ENCODE results near the gene DAPK1.
A peak's percentile ranks its signal among the peaks of the same experiment; 100 is the strongest.

Gene DAPK1

DNA sequence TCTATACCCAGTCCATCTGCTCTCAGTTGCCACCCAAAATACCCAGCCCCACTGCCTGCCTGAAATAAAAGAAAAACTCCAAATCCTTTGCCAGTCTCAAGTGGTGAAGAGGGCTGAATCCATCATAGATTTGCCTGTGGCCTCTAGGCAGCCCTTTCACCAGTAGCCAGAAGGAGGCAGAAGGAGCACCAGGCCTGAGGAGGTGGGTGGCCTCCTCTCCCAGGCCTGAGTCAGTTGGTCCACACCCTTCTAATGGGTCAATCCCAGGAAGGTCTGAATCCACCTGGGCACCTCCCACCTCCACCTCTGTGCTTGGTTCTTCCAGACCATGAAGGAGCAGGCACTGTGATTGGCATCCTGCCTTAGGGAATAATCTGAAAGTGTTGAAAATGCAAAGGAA is 97.0 kb downstream of the DAPK1 start:
- intact Hi-C loops (cut with DNase I; ENCODE audit: low total_unique reads), result no loop called here
- H3K4me3 ChIP-seq, result no peak overlapping the region
- no peaks in the 10 kb centered on the region for H3K36me3 ChIP-seq
- no peak for DNase-seq
- H3K27ac ChIP-seq, result no peak overlapping the region
- H3K9me3 ChIP-seq, result no peaks in the 10 kb centered on the region
- TF ChIP-seq, protein P1, sequence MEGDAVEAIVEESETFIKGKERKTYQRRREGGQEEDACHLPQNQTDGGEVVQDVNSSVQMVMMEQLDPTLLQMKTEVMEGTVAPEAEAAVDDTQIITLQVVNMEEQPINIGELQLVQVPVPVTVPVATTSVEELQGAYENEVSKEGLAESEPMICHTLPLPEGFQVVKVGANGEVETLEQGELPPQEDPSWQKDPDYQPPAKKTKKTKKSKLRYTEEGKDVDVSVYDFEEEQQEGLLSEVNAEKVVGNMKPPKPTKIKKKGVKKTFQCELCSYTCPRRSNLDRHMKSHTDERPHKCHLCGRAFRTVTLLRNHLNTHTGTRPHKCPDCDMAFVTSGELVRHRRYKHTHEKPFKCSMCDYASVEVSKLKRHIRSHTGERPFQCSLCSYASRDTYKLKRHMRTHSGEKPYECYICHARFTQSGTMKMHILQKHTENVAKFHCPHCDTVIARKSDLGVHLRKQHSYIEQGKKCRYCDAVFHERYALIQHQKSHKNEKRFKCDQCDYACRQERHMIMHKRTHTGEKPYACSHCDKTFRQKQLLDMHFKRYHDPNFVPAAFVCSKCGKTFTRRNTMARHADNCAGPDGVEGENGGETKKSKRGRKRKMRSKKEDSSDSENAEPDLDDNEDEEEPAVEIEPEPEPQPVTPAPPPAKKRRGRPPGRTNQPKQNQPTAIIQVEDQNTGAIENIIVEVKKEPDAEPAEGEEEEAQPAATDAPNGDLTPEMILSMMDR (IDR thresholded peaks at IDR 0.05), result no peak
- no peaks in the 10 kb centered on the region for H3K27me3 ChIP-seq
- H3K4me1 ChIP-seq, result peaks cover 0 to 15% (median 3%) of the 10 kb centered on the region in 4 donors

DNA sequence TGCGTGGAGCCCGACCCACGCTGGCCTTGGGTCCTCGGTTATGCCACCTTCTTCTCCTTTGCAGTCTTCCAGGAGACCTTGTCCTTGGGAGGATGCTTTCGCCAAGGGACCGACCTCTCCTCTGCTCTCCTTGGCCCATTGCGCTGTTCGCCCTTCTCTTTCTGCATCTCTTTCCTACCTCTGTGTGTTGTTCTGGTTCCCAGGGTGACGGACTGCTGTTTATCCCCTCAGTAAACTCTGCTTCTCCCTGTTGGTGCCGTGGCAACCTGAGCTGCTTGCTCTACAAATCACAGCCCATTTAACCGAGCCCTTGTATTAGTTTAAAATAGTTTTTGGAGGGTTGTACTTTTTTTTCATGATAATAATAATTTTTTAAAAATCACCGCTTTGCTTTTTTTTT is 97.9 kb downstream of the DAPK1 start:
- Histone ChIP-seq H3K9me3 (no peaks in the 10 kb centered on the region), H3K27ac (no peak overlapping the region), H3K27me3 (no peaks in the 10 kb centered on the region), H3K4me3 (no peak overlapping the region), H3K36me3 (no peaks in the 10 kb centered on the region), H3K4me1 (peaks cover 0 to 21% (median 3%) of the 10 kb centered on the region in 4 donors)
- TF ChIP-seq, protein P1 (IDR thresholded peaks at IDR 0.05), result no peak
- no peak for DNase-seq
- intact Hi-C loops (cut with DNase I; ENCODE audit: low total_unique reads), result no loop called here

DNA sequence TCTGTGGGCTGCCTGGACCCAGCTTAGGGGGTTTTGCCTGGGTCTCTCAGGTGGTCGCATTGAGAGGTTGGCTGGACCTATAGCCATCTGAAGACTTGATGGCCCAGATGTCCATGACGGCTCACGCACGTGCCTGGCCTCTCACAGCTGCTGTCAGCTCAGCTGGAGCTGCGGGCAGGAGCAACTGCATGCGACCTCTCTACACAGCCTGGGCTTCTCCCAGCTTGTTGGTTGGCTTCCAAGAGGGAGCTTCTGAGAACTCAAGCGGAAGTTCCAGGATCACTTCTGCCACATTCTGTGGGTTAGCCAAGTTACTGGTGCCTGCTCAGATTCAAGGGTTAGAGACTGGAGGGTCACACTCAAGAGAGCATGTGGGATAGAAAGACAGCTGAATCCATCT is 99.2 kb downstream of the DAPK1 start:
- Histone ChIP-seq H3K27ac (no peak overlapping the region), H3K9me3 (no peaks in the 10 kb centered on the region), H3K36me3 (no peaks in the 10 kb centered on the region), H3K4me3 (no peak overlapping the region), H3K27me3 (no peaks in the 10 kb centered on the region), H3K4me1 (peaks cover 0 to 21% (median 3%) of the 10 kb centered on the region in 4 donors)
- intact Hi-C loops (cut with DNase I; ENCODE audit: low total_unique reads), result no loop called here
- peak; percentile 52 to 67 for DNase-seq
- TF ChIP-seq, protein P1 (IDR thresholded peaks at IDR 0.05), result no peak

DNA sequence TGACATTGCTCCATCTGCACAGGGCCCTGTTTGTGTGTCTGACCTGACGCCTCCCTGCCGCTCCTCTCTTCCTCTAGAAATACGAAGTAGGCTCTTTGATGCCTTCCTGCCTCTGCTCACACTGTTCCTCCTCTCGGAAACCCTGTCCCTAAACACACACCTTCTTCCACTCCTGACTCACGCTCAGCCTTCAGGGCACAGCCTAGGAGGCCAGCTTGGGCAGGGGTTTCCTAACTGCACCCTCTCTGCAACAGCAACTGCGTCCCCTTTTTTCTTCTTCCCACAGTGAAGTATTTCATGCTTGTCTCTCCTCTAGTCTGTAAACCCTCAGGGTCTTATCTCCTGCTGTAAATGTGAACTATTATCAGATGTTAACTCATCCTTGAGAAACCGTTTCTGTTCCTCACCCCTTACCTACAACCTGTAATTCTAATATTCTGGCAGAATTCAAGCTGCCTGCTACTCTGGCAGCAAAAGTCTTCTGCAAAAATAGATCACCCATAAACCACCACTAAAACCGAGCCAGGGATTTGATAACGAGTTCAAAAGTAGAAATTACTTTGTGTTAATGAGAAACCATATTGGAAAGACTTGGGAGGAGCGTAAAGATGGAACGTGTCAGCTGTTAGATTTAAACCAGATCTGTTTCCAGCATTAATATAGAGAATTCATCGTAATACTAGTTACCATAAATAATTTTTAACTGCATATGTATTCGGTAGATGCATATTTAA is 100.2 kb downstream of the DAPK1 start:
- Histone ChIP-seq H3K27ac (no peak overlapping the region), H3K4me3 (no peak overlapping the region), H3K9me3 (no peaks in the 10 kb centered on the region), H3K27me3 (no peaks in the 10 kb centered on the region), H3K36me3 (no peaks in the 10 kb centered on the region), H3K4me1 (peaks cover 0 to 16% (median under 1%) of the 10 kb centered on the region in 4 donors)
- intact Hi-C loops (cut with DNase I; ENCODE audit: low total_unique reads), result no loop called here
- no peak for DNase-seq
- TF ChIP-seq, protein P1 (IDR thresholded peaks at IDR 0.05), result no peak

DNA sequence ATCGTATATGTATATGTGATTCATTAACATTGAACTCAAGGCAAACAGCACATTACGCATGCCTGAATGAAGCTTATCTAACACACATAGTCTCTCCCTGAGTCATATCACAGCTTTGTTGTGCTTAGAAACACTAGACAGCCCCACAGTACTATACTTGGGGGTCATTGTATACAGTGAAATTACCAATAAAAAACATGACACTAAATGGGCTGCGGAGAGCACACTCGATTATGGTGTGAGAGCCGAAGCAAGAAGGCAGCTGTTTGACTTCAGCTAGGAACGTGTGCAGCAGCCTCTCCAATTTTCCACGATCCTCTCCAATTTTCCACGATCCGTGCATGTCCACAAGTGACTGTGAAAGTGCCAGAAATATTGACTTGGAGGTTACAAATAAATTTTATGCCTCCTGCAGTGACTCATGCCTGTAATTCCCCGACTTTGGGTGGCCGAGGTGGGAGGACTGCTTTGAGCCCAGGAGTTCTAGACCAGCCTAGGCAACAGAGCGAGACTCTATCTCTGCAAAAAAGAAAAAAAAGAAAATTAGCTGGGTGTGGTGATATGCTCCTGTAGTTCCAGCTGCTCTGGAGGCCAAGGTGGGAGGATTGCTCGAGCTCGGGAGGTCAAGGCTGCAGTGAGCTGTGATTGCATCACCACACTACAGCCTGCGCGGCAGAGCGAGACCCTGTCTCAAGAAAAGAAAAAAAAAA is 102.4 kb downstream of the DAPK1 start:
- Histone ChIP-seq H3K27ac (no peak overlapping the region), H3K9me3 (no peaks in the 10 kb centered on the region), H3K4me1 (peaks cover 0 to 8% (median 0%) of the 10 kb centered on the region in 4 donors), H3K4me3 (no peak overlapping the region), H3K27me3 (no peaks in the 10 kb centered on the region), H3K36me3 (peaks cover 0 to 3% (median 0%) of the 10 kb centered on the region in 3 donors)
- intact Hi-C loops (cut with DNase I; ENCODE audit: low total_unique reads), result no loop called here
- DNase-seq, result no peak
- TF ChIP-seq, protein P1 (IDR thresholded peaks at IDR 0.05), result no peak

Data from tibial artery (tissue), 4 donors.